Head of caudate nucleus (tissue), 42 donors: ENCODE measurements around the gene RAP1GAP2.

Source experiments
- DNase-seq, 42 donors: peaks; one replicate each; pipeline versions ENCODE4 v3.0.0 to v3.0.0-alpha.2; 2020 to 2021; ENCODE audit warnings: mixed read lengths in 7 of 42
- intact Hi-C: fragments of 100-400 bp; cut with DNase I; formaldehyde crosslinking; loops from one replicate; pipeline ENCODE4 v1.15.0; 2022

Gene RAP1GAP2

GRCh38 chr17:2928294-2928890 is 132.2 kb downstream of the RAP1GAP2 start:
- no peak for DNase-seq
- intact Hi-C loops, result no loop called here

- intact Hi-C loops, result loop anchor here (10.0 kb wide), 1 partner anchor 75 kb away; no protein-coding TSS in a partner anchor
- DNase-seq, result peak in 17 of 42 donors; percentile 10 to 65 (median 23)
These were observed 133.8 kb downstream of the RAP1GAP2 start for GRCh38 chr17:2929881-2930533.

GRCh38 chr17:2931876-2932275 is 135.6 kb downstream of the RAP1GAP2 start:
- no peak for DNase-seq
- intact Hi-C loops, result loop anchor here (10.0 kb wide), 1 partner anchor 77 kb away; no protein-coding TSS in a partner anchor

- no peak for DNase-seq
- intact Hi-C loops, result loop anchor here (10.0 kb wide), 1 partner anchor 78 kb away; no protein-coding TSS in a partner anchor
These were observed 136.7 kb downstream of the RAP1GAP2 start for GRCh38 chr17:2932946-2933345.

- intact Hi-C loops, result loop anchor here (10.0 kb wide), 1 partner anchor 79 kb away; no protein-coding TSS in a partner anchor
- DNase-seq, result no peak
These were observed 137.4 kb downstream of the RAP1GAP2 start for GRCh38 chr17:2933606-2934005.

GRCh38 chr17:2935632-2936031 is 139.4 kb downstream of the RAP1GAP2 start:
- peak in 2 of 42 donors; percentile 9 to 32 for DNase-seq
- intact Hi-C loops, result loop anchor here (10.0 kb wide), 1 partner anchor 81 kb away; no protein-coding TSS in a partner anchor

GRCh38 chr17:2936351-2936750 is 140.1 kb downstream of the RAP1GAP2 start:
- intact Hi-C loops, result loop anchor here (10.0 kb wide), 1 partner anchor 82 kb away; no protein-coding TSS in a partner anchor
- DNase-seq, result no peak

GRCh38 chr17:2936771-2937321 is 140.6 kb downstream of the RAP1GAP2 start:
- no peak for DNase-seq
- intact Hi-C loops, result loop anchor here (10.0 kb wide), 1 partner anchor 82 kb away; no protein-coding TSS in a partner anchor

- DNase-seq, result no peak
- intact Hi-C loops, result loop anchor here (10.0 kb wide), 1 partner anchor 83 kb away; no protein-coding TSS in a partner anchor
These were observed 141.2 kb downstream of the RAP1GAP2 start for GRCh38 chr17:2937331-2938003.

- peak in 23 of 42 donors; percentile 3 to 52 (median 19) for DNase-seq
These were observed 143.6 kb downstream of the RAP1GAP2 start for GRCh38 chr17:2939714-2940351.

GRCh38 chr17:2940352-2940751 is 144.1 kb downstream of the RAP1GAP2 start:
- intact Hi-C loops, result no loop called here
- DNase-seq, result peak; percentile 7 to 79 (median 52)

More at GRCh38 chr17:2939714-2940351, 143.6 kb downstream of the RAP1GAP2 start:
- intact Hi-C loops, result loop anchor here (10.0 kb wide), 1 partner anchor 85 kb away; no protein-coding TSS in a partner anchor

GRCh38 chr17:2943981-2944380 is 147.7 kb downstream of the RAP1GAP2 start:
- intact Hi-C loops, result no loop called here
- DNase-seq, result no peak

- intact Hi-C loops, result no loop called here
- DNase-seq, result no peak
These were observed 149.1 kb downstream of the RAP1GAP2 start for GRCh38 chr17:2945299-2945698.

GRCh38 chr17:2946144-2946543 is 149.9 kb downstream of the RAP1GAP2 start:
- no peak for DNase-seq

GRCh38 chr17:2947588-2947950 is 151.3 kb downstream of the RAP1GAP2 start:
- no peak for DNase-seq
- intact Hi-C loops, result no loop called here

More at GRCh38 chr17:2946144-2946543, 149.9 kb downstream of the RAP1GAP2 start:
- intact Hi-C loops, result no loop called here

GRCh38 chr17:2947996-2948550 is 151.8 kb downstream of the RAP1GAP2 start:
- intact Hi-C loops, result no loop called here
- no peak for DNase-seq

- intact Hi-C loops, result no loop called here
- DNase-seq, result no peak
These were observed 152.7 kb downstream of the RAP1GAP2 start for GRCh38 chr17:2948721-2949468.
